HPDE6-E6E7 (cell line): ENCODE results near the gene C3orf20.

Experiments
- DNase-seq: peaks from one replicate; pipeline ENCODE4 v3.0.0; 2011; ENCODE audit warnings: missing footprints; ENCODE audit errors: extremely low spot score

C3orf20 gene

DNA sequence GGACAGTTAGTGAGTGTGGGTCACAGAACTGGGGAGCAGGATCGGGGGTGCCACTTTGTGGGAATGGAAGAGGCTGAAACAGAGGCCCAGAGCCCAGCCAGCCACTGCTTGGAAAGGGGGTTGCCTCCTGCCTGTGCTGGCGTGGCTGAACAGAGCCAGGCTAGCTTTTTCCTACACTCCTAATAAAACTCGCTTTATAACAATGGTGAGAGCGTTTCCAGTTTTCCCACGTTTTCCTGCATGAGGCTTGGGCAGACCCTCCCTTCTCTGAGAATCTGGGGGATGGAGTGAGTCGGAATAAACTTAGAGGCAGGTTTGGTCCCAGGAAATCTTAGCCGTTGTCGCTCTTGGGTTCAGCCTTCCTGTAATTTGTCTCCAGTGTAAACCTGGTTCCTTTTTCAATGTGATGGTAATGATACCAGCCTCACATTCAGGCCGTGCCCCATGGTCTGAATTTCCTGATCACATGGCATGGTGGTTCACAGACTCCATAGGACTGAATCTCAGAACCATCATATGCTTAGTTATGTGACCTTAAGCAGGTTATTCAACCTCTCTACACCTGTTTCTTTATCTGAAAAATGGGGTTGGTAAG is 137.4 kb downstream of the C3orf20 start:
- DNase-seq = no peak

DNA sequence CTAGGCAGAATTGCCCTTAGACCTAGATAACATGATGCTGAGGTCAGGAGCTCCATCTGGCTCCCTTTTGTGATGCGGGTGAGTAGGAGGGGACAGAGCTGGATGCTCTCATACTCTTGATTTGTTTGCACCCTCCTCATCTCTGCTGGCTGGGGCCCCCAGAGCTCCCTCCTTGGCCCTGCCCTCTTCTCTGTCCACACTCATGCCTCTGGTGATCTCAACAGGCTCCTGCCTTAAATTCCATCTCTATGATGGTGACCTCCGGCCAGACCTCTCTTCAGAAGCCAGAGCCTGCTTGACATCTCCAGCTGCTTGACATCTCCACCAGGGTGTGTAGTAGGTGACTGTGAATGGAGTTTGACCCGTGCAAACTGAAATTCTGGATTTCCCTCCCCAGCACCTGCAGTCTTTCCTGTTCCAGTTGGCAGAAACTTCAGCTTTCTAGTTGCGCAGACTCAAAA is 139.5 kb downstream of the C3orf20 start:
- no peak for DNase-seq

DNA sequence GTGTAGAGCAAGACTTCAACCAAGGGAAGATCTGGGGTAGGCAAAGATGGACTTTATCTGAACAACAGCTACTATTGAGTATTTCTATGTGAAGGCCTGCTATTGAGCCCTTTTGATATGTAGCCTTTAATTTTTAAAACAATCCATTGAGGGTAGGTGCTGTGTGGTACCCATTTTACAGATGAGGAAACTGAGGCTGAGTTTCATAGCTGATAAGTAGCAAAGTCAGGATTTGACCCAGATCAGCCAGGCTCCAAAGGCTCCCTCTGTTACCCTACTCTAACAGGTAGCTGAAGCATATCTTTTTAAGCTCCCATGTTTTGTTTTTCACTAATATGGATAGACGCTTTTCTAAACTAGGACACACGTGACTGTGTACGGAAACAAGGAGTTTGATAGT is 141.4 kb downstream of the C3orf20 start:
- no peak for DNase-seq

GRCh38 chr3:14818804-14819500 is 144.0 kb downstream of the C3orf20 start, which contains the start of gene FGD5:
Gene FGD5 (plus strand): TSS chr3:14818962. CDS start chr3:14819072, 110 bp downstream.
- no peak for DNase-seq

GRCh38 chr3:14819671-14820070 is 144.7 kb downstream of the C3orf20 start:
- DNase-seq = no peak

- DNase-seq = no peak
Measured at GRCh38 chr3:14820156-14820555, 145.2 kb downstream of the C3orf20 start.

DNA sequence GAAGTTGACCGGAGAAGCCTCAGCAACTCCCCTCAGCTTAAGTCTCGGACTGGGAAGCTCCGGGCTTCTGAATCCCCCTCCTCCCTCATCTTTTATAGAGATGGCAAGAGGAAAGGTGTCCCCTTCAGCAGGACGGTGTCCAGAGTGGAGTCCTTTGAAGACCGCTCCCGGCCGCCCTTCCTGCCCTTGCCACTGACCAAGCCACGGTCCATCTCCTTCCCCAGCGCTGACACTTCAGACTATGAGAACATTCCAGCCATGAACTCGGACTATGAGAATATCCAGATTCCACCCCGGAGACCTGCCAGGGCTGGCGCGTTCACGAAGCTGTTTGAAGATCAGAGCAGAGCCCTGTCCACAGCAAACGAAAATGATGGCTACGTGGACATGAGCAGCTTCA is 146.2 kb downstream of the C3orf20 start:
- no peak for DNase-seq

GRCh38 chr3:14822134-14822533 is 147.2 kb downstream of the C3orf20 start:
- no peak for DNase-seq
